B cell (primary cell): Measurements from ENCODE around the gene PIK3CB.

Experiments
- CTCF ChIP-seq: fragments of 200-600 bp; IDR thresholded peaks from one replicate; pipeline ENCODE4 v1.8.0; 2022; ENCODE audit warnings: antibody characterized with exemption, mild to moderate bottlenecking
- EZH2 ChIP-seq: IDR thresholded peaks from 2 replicates; pipeline ENCODE4 v1.6.1; 2012; ENCODE audit warnings: borderline replicate concordance, low read depth, mild to moderate bottlenecking, moderate library complexity, low read length; ENCODE audit not compliant: insufficient read depth, poor library complexity, severe bottlenecking

- no peak for TF ChIP-seq CTCF
- no peak for TF ChIP-seq EZH2
Measured at GRCh38 chr3:138785951-138786350, 48.8 kb downstream of the PIK3CB start.
